Erythroblast (primary cell): ENCODE measurements around the gene NUDC.

ENCODE experiments used
- GATA1 ChIP-seq: IDR thresholded peaks from 2 replicates; pipeline ENCODE4 v1.6.1; 2011; ENCODE audit warnings: low read depth, mild to moderate bottlenecking, control low read depth, low read length, moderate library complexity
- POLR2A ChIP-seq: IDR thresholded peaks from 2 replicates; pipeline ENCODE4 v1.6.1; 2011; ENCODE audit warnings: mild to moderate bottlenecking, low read length

GRCh38 chr1:26890467-26890796, 31.1 kb upstream of the NUDC start:
- TF ChIP-seq POLR2A (no peak), GATA1 (no peak)
